Spleen (tissue), 7 donors: ENCODE data around the gene RNLS.
"Not testable (repeated sequence)": the region's sequence is repeated elsewhere in the genome, so short reads cannot be mapped to it uniquely, and the experiment has no call there.

Experiments
- CTCF ChIP-seq, 11 experiments: fragments of 200-600 bp in 7 of 11; fragments of 450-650 bp in 4 of 11; sonication (generic) in 4 of 11; IDR thresholded peaks in 8 of 11; conservative IDR thresholded peaks in 3 of 11; 1 replicate in 7 of 11; 2 replicates in 4 of 11; pipeline versions ENCODE4 v1.4.0 to v1.8.0; 2016 to 2021; ENCODE audit warnings: antibody characterized with exemption in 11 of 11, inconsistent platforms in 4 of 11, mild to moderate bottlenecking in 1 of 11
- POLR2A ChIP-seq, 3 donors: fragments of 450-650 bp; IDR thresholded peaks; one replicate each; pipeline ENCODE4 v1.5.1; 2017; ENCODE audit warnings: antibody characterized with exemption in 3 of 3, mild to moderate bottlenecking in 1 of 3
- POLR2AphosphoS5 ChIP-seq, 3 donors: sonication (generic); formaldehyde crosslinking; IDR thresholded peaks; one replicate each; pipeline ENCODE4 v1.5.1; 2017; ENCODE audit warnings: antibody characterized with exemption in 3 of 3
- donor health status: DM: no; HTN: no; CAD: no; lungs with moderate emphysema.
- donor health status: DM: no; HTN: no; CAD: no.
- donor health status: DM: no; HTN: no; CAD: no.

- TF ChIP-seq CTCF (IDR thresholded peaks at IDR 0.05 in 8 of 11, conservative IDR thresholded peaks at IDR 0.05 in 3 of 11); POLR2AphosphoS5 (IDR thresholded peaks at IDR 0.05); POLR2A (IDR thresholded peaks at IDR 0.05): not testable (repeated sequence)
Observed at GRCh38 chr10:88486816-88487215, 96.3 kb downstream of the RNLS start.
